ENCODE measurements around the gene TNN. TPM values are rescaled to one million over a fixed set of nuclear protein-coding genes. Genes with fewer than 3 reads are reported as not detected.

Gene TNN
- total RNA-seq, 1 experiment from 2014 or later = not detected

DNA sequence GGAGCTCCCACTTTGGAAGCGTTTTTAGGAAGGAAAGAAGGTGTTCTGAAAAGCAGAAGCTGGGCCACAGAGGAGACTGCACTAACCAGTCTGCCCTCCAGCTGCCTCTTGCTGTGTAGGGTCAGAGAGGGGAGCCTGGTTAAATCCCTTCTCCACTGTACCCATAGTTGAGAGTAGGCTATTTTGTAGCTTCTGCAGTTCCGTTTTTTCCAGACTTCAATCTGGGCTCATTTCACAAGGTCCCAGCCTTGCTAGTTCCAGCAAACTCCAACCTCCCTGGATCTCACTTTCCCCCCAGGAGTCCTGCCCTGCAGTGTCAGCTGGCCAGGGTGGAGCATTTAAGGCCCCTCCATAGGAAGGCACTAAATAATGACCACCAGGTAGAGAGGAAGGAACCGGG lies 11.0 kb downstream of the TNN start:
- no peak overlapping the region for H3K4me3 Mint-ChIP-seq (ENCODE audit: unreplicated experiment)
- intact Hi-C loops (cut with micrococcal nuclease; ENCODE audit: unreplicated experiment) = no loop called here
- H3K9me3 Mint-ChIP-seq (ENCODE audit: unreplicated experiment) = no peaks in the 10 kb centered on the region
- TF ChIP-seq, protein P1, sequence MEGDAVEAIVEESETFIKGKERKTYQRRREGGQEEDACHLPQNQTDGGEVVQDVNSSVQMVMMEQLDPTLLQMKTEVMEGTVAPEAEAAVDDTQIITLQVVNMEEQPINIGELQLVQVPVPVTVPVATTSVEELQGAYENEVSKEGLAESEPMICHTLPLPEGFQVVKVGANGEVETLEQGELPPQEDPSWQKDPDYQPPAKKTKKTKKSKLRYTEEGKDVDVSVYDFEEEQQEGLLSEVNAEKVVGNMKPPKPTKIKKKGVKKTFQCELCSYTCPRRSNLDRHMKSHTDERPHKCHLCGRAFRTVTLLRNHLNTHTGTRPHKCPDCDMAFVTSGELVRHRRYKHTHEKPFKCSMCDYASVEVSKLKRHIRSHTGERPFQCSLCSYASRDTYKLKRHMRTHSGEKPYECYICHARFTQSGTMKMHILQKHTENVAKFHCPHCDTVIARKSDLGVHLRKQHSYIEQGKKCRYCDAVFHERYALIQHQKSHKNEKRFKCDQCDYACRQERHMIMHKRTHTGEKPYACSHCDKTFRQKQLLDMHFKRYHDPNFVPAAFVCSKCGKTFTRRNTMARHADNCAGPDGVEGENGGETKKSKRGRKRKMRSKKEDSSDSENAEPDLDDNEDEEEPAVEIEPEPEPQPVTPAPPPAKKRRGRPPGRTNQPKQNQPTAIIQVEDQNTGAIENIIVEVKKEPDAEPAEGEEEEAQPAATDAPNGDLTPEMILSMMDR (IDR thresholded peaks at IDR 0.05; ENCODE audit: insufficient read depth in 1 of 2, low read depth in 1 of 2, low read length in 1 of 2, severe bottlenecking in 1 of 2, unreplicated experiment in 1 of 2) = no peak
- no peaks in the 10 kb centered on the region for H3K36me3 ChIP-seq (ENCODE audit: control insufficient read depth, insufficient read depth, low read length)
- no peaks in the 10 kb centered on the region for H3K36me3 Mint-ChIP-seq (ENCODE audit: insufficient read depth, unreplicated experiment)
- no peak overlapping the region for H3K27ac Mint-ChIP-seq (ENCODE audit: unreplicated experiment)
- CTCF ChIA-PET = interaction anchor here (1.4 kb wide), 1 partner anchor 47 kb away, joined by 4 read pairs; no protein-coding TSS in a partner anchor
- no peaks in the 10 kb centered on the region for H3K4me1 ChIP-seq
- POLR2A ChIA-PET = no interaction called here
- DNase-seq = no peak
- peaks cover 5% of the 10 kb centered on the region for H3K27me3 Mint-ChIP-seq (ENCODE audit: insufficient read depth, unreplicated experiment)
- BruUV-seq (replicated peaks) = no TSS peak
- no peaks in the 10 kb centered on the region for H3K9me3 ChIP-seq
- H3K4me3 ChIP-seq (ENCODE audit: low read depth, low read length) = no peak overlapping the region
- 0 out of 2 replicates have a peak, but pooled peaks cover 1% of the 10 kb centered on the region for H3K27me3 ChIP-seq (replicated peaks; ENCODE audit: control insufficient read depth, insufficient read depth, low read length)
- H3K4me1 Mint-ChIP-seq (ENCODE audit: low read depth, unreplicated experiment) = no peaks in the 10 kb centered on the region

DNA sequence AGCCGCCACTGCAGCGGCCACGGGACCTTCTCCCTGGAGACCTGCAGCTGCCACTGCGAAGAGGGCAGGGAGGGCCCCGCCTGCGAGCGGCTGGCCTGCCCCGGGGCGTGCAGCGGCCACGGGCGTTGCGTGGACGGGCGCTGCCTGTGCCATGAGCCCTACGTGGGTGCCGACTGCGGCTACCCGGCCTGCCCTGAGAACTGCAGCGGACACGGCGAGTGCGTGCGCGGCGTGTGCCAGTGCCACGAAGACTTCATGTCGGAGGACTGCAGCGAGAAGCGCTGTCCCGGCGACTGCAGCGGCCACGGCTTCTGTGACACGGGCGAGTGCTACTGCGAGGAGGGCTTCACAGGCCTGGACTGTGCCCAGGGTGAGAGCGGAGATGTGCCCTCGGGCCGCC lies 11.7 kb downstream of the TNN start:
- intact Hi-C loops (cut with micrococcal nuclease; ENCODE audit: unreplicated experiment) = no loop called here
- ChIA-PET CTCF (no interaction called here), POLR2A (no interaction called here)
- no TSS peak for BruUV-seq (replicated peaks)
- Histone ChIP-seq H3K4me3 (ENCODE audit: low read depth, low read length) (no peak overlapping the region), H3K36me3 (ENCODE audit: control insufficient read depth, insufficient read depth, low read length) (no peaks in the 10 kb centered on the region), H3K27me3 (replicated peaks; ENCODE audit: control insufficient read depth, insufficient read depth, low read length) (0 out of 2 replicates have a peak, but pooled peaks cover 1% of the 10 kb centered on the region), H3K9me3 (no peaks in the 10 kb centered on the region), H3K4me1 (no peaks in the 10 kb centered on the region)
- TF ChIP-seq, protein P1 (IDR thresholded peaks at IDR 0.05; ENCODE audit: insufficient read depth in 1 of 2, low read depth in 1 of 2, low read length in 1 of 2, severe bottlenecking in 1 of 2, unreplicated experiment in 1 of 2) = no peak
- H3K4me3 Mint-ChIP-seq (ENCODE audit: unreplicated experiment) = no peak overlapping the region
- H3K36me3 Mint-ChIP-seq (ENCODE audit: insufficient read depth, unreplicated experiment) = no peaks in the 10 kb centered on the region
- no peaks in the 10 kb centered on the region for H3K9me3 Mint-ChIP-seq (ENCODE audit: unreplicated experiment)
- no peak for DNase-seq
- H3K27ac Mint-ChIP-seq (ENCODE audit: unreplicated experiment) = no peak overlapping the region
- no peaks in the 10 kb centered on the region for H3K4me1 Mint-ChIP-seq (ENCODE audit: low read depth, unreplicated experiment)
- H3K27me3 Mint-ChIP-seq (ENCODE audit: insufficient read depth, unreplicated experiment) = peaks cover 5% of the 10 kb centered on the region

DNA sequence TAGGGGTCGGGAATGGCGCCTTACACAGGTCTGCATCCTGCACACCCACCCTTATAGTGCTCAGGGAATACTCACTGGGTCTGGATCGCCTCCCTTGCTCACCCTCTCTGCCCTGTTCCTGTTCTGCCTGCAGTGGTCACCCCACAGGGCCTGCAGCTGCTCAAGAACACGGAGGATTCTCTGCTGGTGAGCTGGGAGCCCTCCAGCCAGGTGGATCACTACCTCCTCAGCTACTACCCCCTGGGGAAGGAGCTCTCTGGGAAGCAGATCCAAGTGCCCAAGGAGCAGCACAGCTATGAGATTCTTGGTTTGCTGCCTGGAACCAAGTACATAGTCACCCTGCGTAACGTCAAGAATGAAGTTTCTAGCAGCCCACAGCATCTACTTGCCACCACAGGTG lies 12.4 kb downstream of the TNN start:
- no peaks in the 10 kb centered on the region for H3K4me1 ChIP-seq
- BruUV-seq (replicated peaks) = no TSS peak
- no peak overlapping the region for H3K4me3 ChIP-seq (ENCODE audit: low read depth, low read length)
- 0 out of 2 replicates have a peak, but pooled peaks cover 1% of the 10 kb centered on the region for H3K27me3 ChIP-seq (replicated peaks; ENCODE audit: control insufficient read depth, insufficient read depth, low read length)
- DNase-seq = no peak
- Mint-ChIP-seq H3K36me3 (ENCODE audit: insufficient read depth, unreplicated experiment) (no peaks in the 10 kb centered on the region), H3K27ac (ENCODE audit: unreplicated experiment) (no peak overlapping the region), H3K9me3 (ENCODE audit: unreplicated experiment) (no peaks in the 10 kb centered on the region), H3K27me3 (ENCODE audit: insufficient read depth, unreplicated experiment) (peaks cover 5% of the 10 kb centered on the region), H3K4me1 (ENCODE audit: low read depth, unreplicated experiment) (no peaks in the 10 kb centered on the region), H3K4me3 (ENCODE audit: unreplicated experiment) (no peak overlapping the region)
- ChIA-PET POLR2A (no interaction called here), CTCF (no interaction called here)
- H3K9me3 ChIP-seq = no peaks in the 10 kb centered on the region
- H3K36me3 ChIP-seq (ENCODE audit: control insufficient read depth, insufficient read depth, low read length) = no peaks in the 10 kb centered on the region
- TF ChIP-seq, protein P1 (IDR thresholded peaks at IDR 0.05; ENCODE audit: insufficient read depth in 1 of 2, low read depth in 1 of 2, low read length in 1 of 2, severe bottlenecking in 1 of 2, unreplicated experiment in 1 of 2) = no peak
- intact Hi-C loops (cut with micrococcal nuclease; ENCODE audit: unreplicated experiment) = no loop called here
